DOHH2 (cell line): ENCODE data around the gene SLC16A8.

ENCODE experiments used
- H3F3A ChIP-seq: fragments of 200-600 bp; sonication (generic), shearing (Covaris generic); 2 replicates; pipeline ENCODE4 v1.6.0; 2016; ENCODE audit warnings: antibody characterized with exemption, mild to moderate bottlenecking; ENCODE audit not compliant: control insufficient read depth, insufficient read depth
- H3K27ac ChIP-seq: fragments of 200-600 bp; sonication (generic); 2 replicates; pipeline ENCODE4 v1.5.1; 2014; ENCODE audit warnings: low read depth, mild to moderate bottlenecking, low read length, moderate library complexity
- H3K27me3 ChIP-seq: fragments of 200-600 bp; sonication (generic); 2 replicates; pipeline ENCODE4 v1.6.1; 2014; ENCODE audit warnings: mild to moderate bottlenecking, low read length, mixed read lengths; ENCODE audit not compliant: control insufficient read depth
- H3K36me3 ChIP-seq: fragments of 200-600 bp; sonication (generic); 2 replicates; pipeline ENCODE4 v1.6.1; 2014; ENCODE audit warnings: mild to moderate bottlenecking, low read length, moderate library complexity, mixed read lengths; ENCODE audit not compliant: control insufficient read depth
- H3K4me1 ChIP-seq: fragments of 200-600 bp; sonication (generic); 2 replicates; pipeline ENCODE4 v1.6.1; 2014; ENCODE audit warnings: mild to moderate bottlenecking, low read length, mixed read lengths; ENCODE audit not compliant: control insufficient read depth
- H3K4me2 ChIP-seq: fragments of 200-600 bp; sonication (generic); 2 replicates; pipeline ENCODE4 v1.6.0; 2014; ENCODE audit warnings: mild to moderate bottlenecking, low read length, moderate library complexity
- H3K4me3 ChIP-seq: fragments of 200-600 bp; sonication (generic); 2 replicates; pipeline ENCODE4 v1.5.1; 2014; ENCODE audit warnings: mild to moderate bottlenecking, low read length, mixed read lengths
- H3K79me2 ChIP-seq: fragments of 200-600 bp; sonication (generic); 2 replicates; pipeline ENCODE4 v1.6.1; 2014; ENCODE audit warnings: mild to moderate bottlenecking, low read length, mixed read lengths; ENCODE audit not compliant: control insufficient read depth
- H3K9me2 ChIP-seq: fragments of 200-600 bp; sonication (generic); replicated peaks from 2 replicates; pipeline ENCODE4 v1.6.1; 2014; ENCODE audit warnings: mild to moderate bottlenecking, low read length, mixed read lengths; ENCODE audit not compliant: control insufficient read depth
- H3K9me3 ChIP-seq: fragments of 200-600 bp; sonication (generic); 2 replicates; pipeline ENCODE4 v1.6.1; 2014; ENCODE audit warnings: antibody characterized with exemption, low read length, mixed read lengths; ENCODE audit not compliant: control insufficient read depth, insufficient read depth
- H4K20me1 ChIP-seq: fragments of 200-600 bp; sonication (generic); 2 replicates; pipeline ENCODE4 v1.6.0; 2014; ENCODE audit warnings: low read depth, mild to moderate bottlenecking, antibody characterized with exemption, low read length, moderate library complexity; ENCODE audit not compliant: control insufficient read depth, insufficient read depth
- EZH2phosphoT487 ChIP-seq: fragments of 200-600 bp; sonication (generic); IDR thresholded peaks from 2 replicates; pipeline ENCODE4 v1.6.1; 2017; ENCODE audit warnings: borderline replicate concordance, mild to moderate bottlenecking, antibody characterized with exemption, low read length, moderate library complexity, mixed read lengths
- TF ChIP-seq, protein P1 (sequence below): fragments of 200-600 bp; sonication (generic); IDR thresholded peaks from one replicate; pipeline ENCODE4 v1.5.1; 2014; ENCODE audit warnings: antibody characterized with exemption, mild to moderate bottlenecking, low read depth, low read length; ENCODE audit not compliant: poor library complexity, severe bottlenecking

The SLC16A8 gene

DNA sequence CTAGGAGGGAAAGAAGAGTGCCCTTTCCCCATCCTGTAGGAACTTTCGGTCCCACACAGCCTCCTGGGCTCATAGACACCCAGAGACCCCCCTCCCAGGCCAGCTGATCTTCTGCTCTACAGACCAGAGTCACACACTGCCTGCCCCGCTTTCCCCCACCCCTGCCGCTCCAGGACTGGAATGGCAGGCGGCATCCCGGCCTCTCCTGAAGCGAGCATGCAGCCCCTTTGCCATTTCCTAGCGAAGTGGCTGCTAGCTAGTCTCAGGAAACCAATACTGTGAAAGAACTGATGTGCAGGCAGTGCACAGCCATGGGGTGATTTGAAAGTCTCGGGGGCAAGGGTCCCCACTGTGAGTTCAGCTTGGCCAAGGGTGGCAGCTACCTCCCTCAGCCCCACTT lies 18.4 kb downstream of the SLC16A8 start:
- Histone ChIP-seq H3K4me1 (no peaks in the 10 kb centered on the region), H3F3A (no peaks in the 10 kb centered on the region), H3K4me2 (no peak overlapping the region), H3K9me3 (no peaks in the 10 kb centered on the region), H3K36me3 (peaks cover 5% of the 10 kb centered on the region; the same call in 1 of the 2 replicates), H3K27me3 (no peaks in the 10 kb centered on the region), H3K4me3 (no peak overlapping the region), H3K27ac (no peak overlapping the region), H3K79me2 (no peaks in the 10 kb centered on the region), H3K9me2 (no peaks in the 10 kb centered on the region), H4K20me1 (no peaks in the 10 kb centered on the region)
- no peak for TF ChIP-seq EZH2phosphoT487
- TF ChIP-seq, protein P1, sequence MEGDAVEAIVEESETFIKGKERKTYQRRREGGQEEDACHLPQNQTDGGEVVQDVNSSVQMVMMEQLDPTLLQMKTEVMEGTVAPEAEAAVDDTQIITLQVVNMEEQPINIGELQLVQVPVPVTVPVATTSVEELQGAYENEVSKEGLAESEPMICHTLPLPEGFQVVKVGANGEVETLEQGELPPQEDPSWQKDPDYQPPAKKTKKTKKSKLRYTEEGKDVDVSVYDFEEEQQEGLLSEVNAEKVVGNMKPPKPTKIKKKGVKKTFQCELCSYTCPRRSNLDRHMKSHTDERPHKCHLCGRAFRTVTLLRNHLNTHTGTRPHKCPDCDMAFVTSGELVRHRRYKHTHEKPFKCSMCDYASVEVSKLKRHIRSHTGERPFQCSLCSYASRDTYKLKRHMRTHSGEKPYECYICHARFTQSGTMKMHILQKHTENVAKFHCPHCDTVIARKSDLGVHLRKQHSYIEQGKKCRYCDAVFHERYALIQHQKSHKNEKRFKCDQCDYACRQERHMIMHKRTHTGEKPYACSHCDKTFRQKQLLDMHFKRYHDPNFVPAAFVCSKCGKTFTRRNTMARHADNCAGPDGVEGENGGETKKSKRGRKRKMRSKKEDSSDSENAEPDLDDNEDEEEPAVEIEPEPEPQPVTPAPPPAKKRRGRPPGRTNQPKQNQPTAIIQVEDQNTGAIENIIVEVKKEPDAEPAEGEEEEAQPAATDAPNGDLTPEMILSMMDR: no peak

DNA sequence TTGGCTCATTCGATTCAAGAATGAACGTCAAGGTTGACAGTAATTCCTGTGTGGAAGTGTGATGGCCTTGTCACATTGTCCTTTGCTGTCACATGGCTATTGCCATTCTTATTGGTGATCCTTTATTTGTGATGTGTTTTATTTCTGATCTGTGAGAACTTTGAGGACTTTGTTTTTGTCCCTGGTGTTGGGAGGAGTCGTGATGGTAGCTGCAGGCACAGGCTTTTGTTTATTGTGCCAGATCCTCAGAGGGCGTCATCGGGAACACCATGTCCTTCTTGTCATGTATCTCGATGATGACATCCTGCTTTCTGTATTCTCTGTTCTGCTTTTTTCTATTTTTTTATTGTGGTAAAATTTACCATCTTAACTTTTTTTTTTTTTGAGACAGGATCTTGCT lies 21.2 kb downstream of the SLC16A8 start:
- Histone ChIP-seq H3K36me3 (peaks cover 5% of the 10 kb centered on the region), H3K9me2 (no peaks in the 10 kb centered on the region), H3F3A (0 out of 2 replicates have a peak, but pooled peaks cover 2% of the 10 kb centered on the region), H3K4me1 (peaks cover 5% of the 10 kb centered on the region), H3K79me2 (no peaks in the 10 kb centered on the region), H3K27me3 (no peaks in the 10 kb centered on the region), H3K27ac (no peak overlapping the region), H3K4me2 (no peak overlapping the region), H3K9me3 (no peaks in the 10 kb centered on the region), H3K4me3 (no peak overlapping the region), H4K20me1 (no peaks in the 10 kb centered on the region)
- TF ChIP-seq, protein P1: no peak
- TF ChIP-seq EZH2phosphoT487: no peak

DNA sequence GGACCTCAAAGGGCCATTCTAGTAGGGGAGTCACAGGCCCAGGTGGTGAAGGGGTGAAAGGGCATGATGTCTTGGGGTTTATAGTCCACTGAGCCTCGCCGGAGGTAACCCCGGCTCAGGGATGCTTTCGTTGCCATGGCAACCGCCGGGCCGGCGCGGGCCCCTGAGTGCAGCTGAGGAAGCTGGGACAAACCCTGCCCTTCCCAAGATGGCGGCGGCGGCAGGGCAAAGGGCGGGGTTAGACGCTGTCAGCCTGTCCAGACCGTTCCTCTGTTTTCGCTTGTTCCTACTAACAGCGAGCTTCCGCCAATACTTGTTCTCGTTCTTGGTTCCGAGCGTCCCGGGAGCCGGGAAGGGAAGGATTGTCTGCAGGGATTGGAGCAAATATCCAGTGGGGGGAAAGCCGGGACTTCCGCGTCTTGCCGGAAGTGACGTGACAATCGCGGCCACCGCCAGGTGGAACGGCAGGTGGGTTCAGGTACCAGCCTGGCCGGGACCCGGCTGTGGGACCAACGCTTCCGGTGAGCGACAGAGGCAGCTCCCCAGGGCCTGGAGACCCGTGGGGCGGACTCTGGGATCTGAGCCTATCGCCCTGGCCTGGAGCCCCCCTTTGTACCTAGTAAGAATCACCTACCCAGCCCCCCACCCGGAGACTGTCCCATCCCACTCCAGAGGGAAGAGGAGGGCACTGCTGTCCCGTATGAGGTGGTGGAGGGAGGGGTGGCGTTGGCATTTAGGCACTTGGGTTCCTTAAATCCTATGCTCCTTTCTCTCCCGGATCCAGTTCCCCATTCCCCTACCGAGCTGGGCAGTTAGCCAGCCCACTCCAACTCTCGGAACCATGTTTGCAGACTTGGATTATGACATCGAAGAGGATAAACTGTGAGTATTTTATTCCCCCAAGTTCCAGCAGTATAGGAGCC lies 26.8 kb downstream of the SLC16A8 start, which contains the start of gene PICK1:
Gene PICK1 (plus strand): TSS at position 436 of the 923 bp plus-strand sequence. CDS start 406 bp downstream, at position 842.
- Histone ChIP-seq H3K9me2 (no peaks in the 10 kb centered on the region), H3K9me3 (no peaks in the 10 kb centered on the region), H3K4me1 (peaks cover 48% of the 10 kb centered on the region), H3K36me3 (no peaks in the 10 kb centered on the region; the same call in 1 of the 2 replicates), H4K20me1 (no peaks in the 10 kb centered on the region), H3K79me2 (no peaks in the 10 kb centered on the region), H3K27ac (peak within 1 kb of the TSS; percentile 50; the same call in 1 of the 2 replicates), H3F3A (peaks cover 2% of the 10 kb centered on the region; the same call in 1 of the 2 replicates), H3K4me3 (peak within 1 kb of the TSS; percentile 94), H3K27me3 (no peaks in the 10 kb centered on the region), H3K4me2 (peak within 1 kb of the TSS; percentile 84)
- TF ChIP-seq, protein P1: no peak
- no peak for TF ChIP-seq EZH2phosphoT487
